Cardiac septum (tissue), 1 donor: ENCODE measurements around the gene BRD4. TPM values are rescaled to one million over a fixed set of nuclear protein-coding genes. Genes with fewer than 3 reads are reported as not detected.
"Not testable (repeated sequence)": the region's sequence is repeated elsewhere in the genome, so short reads cannot be mapped to it uniquely, and the experiment has no call there.

Experiments used
- DNase-seq: peaks from one replicate; pipeline ENCODE4 v3.0.0-alpha.2; 2020; ENCODE audit warnings: low spot score
- intact Hi-C: fragments of 100-400 bp; cut with DNase I; formaldehyde crosslinking; loops from one replicate; pipeline ENCODE4 v1.14.0; 2022
- total RNA-seq: library from RNA; stranded (reverse); fragmentation: NEBNext Ultra II Directional; extraction: Animal tissue kit (Norgen Biotek cat#: 25700); gene quantifications from one replicate; pipeline ENCODE4 v1.2.1, GENCODE V29; 2021
- donor health status: DM: no; HTN: no; CAD: no.

Gene BRD4
- total RNA-seq, 1 donor from 2014 or later: 72.3 TPM

DNA sequence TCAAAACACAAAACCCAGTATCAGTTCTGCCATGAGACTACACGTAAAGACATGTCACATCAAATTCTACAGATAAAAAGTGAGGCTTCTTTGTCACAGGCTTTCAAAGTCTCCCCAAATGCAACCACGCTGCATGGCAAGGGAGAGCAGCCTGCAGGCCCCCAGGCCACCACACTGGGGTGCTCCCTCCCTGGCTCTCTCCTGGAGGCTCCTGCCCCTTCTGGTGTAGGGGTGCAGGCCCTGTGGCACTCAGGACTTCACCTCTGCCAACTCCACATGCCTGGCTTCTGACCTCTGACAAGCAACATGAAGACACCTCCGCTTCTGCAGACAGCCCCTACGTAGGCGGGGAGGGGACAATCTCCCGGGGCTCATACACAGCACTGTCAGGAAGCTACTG lies 32.9 kb upstream of the BRD4 start:
- intact Hi-C loops: no loop called here
- no peak for DNase-seq

DNA sequence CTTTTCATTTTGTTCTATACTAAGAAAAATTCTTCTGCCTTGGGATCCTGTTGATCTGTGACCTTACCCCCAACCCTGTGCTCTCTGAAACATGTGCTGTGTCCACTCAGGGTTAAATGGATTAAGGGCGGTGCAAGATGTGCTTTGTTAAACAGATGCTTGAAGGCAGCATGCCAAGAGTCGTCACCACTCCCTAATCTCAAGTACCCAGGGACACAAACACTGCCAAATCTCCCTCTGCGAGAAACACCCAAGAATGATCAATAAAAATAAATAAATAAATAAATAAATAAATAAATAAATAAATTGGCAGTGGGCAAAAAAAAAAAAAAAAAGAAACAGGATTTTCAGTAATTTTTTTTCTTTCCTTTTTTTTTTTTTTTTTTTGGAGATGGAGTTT lies 31.5 kb upstream of the BRD4 start:
- intact Hi-C loops, DNase-seq: not testable (repeated sequence)

DNA sequence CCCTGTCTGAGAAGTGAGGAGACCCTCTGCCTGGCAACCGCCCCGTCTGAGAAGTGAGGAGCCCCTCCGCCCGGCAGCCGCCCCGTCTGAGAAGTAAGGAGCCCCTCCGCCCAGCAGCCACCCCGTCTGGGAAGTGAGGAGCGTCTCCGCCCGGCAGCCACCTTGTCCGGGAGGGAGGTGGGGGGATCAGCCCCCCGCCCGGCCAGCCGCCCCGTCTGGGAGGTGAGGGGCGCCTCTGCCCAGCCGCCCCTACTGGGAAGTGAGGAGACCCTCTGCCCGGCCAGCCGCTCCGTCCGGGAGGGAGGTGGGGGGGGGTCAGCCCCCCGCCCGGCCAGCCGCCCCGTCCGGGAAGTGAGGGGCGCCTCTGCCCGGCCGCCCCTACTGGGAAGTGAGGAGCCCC lies 30.7 kb upstream of the BRD4 start:
- DNase-seq, intact Hi-C loops: not testable (repeated sequence)

DNA sequence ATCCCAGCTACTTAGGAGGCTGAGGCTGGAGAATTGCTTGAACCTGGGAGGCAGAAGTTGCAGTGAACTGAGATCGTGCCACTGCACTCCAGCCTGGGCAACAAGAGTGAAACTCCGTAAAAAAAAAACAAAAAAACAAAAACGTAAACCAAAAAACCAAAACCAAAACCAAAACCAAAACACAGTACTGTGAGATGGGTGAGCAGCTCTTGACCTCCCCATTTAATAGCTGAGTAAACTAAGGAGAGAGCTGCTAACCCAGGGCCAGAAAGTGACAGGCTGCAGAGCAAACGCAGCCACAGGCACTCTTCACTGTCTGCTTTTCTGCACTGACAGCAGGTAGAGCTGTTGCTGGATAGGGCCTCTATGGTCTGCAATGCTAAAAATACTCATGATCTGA lies 27.7 kb upstream of the BRD4 start:
- intact Hi-C loops: not testable (repeated sequence)

DNA sequence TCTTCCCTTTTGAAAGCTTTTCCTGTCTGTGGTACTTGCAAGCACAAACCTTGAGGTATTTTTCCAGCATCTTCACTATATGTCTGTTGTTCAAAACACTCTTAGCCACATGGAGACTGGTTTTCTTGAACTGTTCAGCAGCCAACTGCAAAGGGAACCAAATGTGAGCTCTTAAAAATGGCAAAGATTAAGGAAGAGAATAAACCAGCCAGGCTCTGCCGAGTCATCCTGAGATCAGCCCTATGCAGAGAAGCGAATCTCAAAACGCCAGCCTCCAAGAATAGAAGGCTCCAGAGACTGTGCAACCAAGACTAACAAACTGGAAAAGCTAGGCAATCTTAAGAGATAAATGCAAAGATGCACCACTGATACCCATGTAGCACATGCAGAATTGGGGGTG lies 26.6 kb upstream of the BRD4 start:
- no peak for DNase-seq
- intact Hi-C loops: no loop called here

More for the DNA sequence above, 27.7 kb upstream of the BRD4 start:
- not testable (repeated sequence) for DNase-seq

DNA sequence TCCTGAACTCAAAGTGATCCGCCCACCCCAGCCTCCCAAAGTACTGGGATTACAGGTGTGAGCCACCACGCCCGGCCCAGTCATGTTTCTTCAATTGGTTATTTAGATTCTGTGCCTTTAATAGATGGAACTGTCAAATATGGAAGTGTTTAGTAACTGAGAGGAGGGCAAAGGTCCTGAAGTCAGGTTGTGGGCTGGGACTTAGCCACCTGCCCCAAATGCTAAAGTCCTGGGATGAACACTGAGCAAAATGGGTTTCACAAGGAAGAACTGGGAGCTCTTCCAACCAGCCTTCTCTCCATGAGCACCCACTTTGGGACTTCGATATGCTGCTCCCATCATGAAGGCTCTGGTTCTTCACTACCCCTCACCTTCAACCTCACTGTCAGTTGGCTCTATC lies 25.6 kb upstream of the BRD4 start:
- intact Hi-C loops: no loop called here
- no peak for DNase-seq

DNA sequence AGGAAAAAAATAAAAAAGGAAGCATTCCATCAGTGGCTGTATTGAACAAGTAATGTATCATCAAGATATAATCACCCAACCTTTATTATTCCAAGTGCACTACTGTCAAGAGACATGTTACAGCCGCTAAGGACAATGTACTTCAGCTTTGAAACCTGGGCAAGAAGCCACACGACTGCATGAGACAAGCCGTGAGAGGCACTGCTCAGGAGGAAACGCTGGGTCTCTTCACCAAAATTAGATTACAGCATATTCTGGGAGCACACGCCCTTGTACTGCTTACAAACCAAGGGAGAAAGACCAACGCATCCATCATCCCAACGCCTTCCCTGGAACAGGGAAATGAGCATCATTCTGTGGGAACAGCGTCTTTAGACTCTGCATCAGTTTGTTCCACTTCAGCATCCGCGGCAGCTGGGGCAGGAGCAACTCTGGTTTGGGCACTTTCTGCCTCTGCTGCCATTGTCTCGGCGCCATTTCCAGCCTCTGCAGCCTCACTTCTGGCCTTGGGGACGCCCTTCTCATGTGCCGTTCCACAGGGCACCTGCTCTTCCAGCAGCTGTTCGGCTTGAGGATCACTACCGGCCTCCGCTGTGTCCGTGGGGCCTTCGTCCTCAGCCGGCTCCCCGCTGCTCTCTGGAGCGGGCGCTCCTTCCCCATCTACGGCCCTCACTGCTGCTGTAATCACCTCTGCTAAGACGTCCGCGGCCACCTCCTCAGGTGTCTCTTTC lies 22.4 kb upstream of the BRD4 start:
- DNase-seq: no peak
- intact Hi-C loops: no loop called here

DNA sequence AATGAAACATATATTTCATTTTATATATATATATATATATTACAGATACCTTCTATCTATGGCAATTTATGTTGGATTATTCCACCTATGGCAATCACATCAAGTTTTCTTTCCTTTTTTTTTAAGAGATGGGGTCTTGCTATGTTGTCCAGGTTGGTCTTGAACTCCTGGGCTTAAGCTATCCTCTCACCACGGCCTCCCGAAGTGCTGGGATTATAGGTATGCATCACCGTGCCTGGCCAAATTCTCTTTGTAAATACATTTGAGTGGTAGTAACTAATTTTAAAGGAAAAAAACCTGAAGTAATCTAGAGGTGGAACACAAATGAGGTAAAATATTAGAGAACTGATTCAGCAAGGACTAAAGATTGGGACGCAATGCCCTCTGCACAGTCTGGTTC lies 21.6 kb upstream of the BRD4 start:
- intact Hi-C loops: no loop called here
- DNase-seq: no peak

DNA sequence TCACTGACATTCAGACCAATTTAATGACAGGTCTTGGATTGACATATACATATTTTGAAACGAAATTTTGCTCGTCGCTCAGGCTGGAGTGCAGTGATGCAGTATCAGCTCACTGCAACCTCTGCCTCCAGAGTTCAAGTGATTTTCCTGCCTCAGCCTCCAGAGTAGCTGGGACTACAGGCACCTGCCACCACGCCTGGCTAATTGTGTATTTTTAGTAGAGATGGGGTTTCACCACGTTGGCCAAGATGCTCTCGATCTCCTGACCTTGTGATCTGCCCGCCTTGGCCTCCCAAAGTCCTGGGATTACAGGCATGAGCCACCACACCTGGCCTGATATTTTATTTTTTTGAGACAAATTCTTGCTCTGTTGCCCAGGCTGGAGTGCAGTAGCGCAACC lies 20.2 kb upstream of the BRD4 start:
- intact Hi-C loops: not testable (repeated sequence)

DNA sequence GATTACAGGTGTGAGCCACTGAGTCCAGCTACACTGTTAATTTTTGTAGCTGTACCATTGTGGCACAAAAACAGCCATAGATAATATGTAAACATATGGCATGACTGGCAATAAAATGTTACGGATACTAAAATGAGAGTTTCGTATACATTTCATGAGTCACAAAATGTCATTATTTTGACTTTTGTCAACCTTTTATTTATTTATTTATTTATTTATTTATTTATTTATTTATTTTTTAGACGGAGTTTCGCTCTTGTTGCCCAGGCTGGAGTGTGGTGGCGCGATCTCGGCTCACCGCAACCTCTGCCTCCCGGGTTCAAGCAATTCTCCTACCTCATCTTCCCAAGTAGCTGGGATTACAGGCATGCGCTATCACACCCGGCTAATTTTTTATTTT lies 9.0 kb upstream of the BRD4 start:
- intact Hi-C loops, DNase-seq: not testable (repeated sequence)

More for the DNA sequence above, 20.2 kb upstream of the BRD4 start:
- DNase-seq: not testable (repeated sequence)

DNA sequence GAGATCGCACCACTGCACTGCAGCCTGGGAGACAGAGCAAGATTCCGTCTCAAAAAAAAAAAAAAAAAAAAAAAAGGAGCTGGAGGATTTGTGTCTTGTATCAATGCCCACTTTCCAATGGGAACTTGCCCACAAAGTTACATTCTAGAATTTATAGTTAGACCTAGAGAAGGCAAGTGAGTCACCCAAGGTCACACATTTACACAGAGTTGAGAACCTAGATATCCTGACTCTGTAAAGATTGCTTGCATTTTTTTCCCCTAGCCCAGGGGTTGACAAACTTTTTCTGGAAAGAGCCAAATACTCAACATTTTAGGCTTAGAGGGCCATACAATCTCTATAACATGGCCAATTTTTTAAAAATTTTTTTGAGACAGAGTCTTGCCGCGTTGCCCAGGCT lies 7.7 kb upstream of the BRD4 start:
- no peak for DNase-seq
- intact Hi-C loops: no loop called here

DNA sequence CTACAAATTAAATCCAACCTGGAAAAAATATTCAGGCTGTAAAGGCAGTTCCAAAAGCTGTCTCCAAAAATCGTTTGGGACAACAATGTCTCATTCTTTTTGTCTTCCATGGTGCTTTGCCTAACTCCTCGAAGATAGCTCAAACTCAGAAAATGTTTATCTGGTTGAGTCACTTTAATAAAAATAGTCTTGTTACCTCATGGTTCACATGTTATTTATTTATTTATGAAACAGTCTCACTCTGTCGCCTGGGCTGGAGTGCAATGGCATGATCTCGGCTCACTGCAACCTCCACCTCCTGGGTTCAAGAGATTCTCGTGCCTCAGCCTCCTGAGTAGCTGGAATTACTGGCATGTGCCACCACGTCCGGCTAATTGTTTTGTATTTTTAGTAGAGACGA lies 4.9 kb upstream of the BRD4 start:
- DNase-seq: no peak
- intact Hi-C loops: no loop called here

DNA sequence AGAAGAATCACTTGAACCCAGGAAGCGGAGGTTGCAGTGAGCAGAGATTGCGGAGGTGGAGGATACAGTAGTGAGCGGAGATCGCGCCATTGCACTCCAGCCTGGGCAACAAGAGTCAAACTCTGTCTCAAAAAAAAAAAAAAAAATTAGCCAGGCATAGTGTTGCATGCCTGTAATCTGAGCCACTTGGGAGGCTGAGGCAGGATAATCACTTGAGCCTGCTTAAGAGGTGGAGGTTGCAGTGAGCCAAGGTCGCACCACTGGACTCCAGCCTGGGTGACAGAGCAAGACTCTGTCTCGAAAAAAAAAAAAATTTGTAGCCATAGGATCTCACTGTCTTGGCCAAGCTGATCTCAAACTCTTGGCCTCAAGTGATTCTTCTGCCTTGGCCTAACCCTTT lies 3.7 kb upstream of the BRD4 start:
- DNase-seq, intact Hi-C loops: not testable (repeated sequence)

DNA sequence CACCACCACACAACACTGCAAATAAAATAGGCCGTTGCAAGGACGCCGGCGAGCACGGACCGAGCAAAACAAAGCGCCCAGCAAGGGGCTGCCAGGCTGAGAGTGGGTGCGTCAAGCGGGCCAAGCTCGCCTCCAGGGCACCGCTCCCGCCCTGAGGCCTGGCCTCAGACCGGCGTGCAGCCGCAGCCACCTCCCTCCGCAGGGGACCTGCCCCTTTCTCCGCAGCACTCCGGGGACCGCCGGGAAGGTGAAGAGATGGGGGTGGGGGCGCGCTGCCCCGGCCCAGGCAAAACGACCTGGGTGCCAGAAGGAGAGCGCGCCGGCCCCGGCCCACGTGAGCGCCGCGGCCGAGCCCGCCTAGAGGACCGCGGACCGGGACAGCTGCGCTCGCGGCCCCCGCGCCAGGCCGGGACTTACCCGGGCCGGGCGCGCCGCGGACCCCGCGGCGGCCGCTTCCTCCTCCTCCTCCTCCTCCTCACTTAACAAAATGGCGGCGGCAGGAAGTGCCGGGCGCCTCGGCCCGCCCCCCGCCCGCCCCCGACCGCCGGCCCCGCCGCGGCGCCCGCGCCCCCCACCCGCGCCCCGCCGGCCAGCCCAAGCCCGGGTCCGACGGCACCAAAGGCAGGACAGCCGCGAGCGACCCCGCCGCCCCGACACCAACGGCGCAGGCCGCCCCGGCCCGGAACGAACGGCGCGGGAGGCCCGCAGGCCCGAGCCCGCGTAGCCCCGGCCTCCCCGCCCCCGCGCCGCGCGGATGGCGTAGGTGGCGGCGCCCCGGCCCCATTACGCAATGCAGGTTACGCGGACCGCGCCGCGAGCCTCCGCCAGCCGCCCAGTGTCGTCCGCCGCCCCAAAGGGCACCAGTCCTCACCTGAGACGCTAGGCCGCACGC lies 674 bp downstream of the BRD4 start:
- intact Hi-C loops: loop anchor here (5.0 kb wide), 1 partner anchor 49 kb away; no protein-coding TSS in a partner anchor
- DNase-seq: no peak

DNA sequence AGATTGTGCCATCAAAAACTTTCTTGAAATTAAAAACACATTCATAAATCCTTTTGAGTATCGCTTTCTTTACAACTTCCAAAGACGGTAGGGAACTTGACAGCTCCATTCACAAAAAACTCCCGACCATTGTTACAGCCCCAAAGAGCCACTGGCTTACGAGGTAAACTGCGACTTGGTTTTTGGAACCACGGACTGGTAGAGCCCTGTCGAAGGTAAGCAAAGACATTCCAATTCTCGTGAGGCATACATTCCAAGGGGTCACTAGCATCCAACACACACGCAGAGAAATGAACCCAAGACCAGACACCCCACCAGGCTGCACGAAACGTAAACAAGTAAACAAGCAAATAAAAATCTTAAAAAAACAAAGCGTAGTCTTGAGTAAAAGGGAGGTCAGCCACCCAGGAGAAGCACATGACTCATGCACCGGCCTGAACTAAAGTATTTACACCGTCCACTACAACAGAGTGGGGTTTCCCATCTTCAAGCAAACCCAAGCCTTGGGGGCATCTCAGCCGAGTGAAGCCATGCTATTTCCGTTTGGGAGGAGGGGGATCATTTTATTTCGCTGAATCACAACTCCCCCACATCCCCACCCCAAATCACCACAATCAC lies 1.4 kb downstream of the BRD4 start:
- no peak for DNase-seq
- intact Hi-C loops: loop anchor here (5.0 kb wide), 1 partner anchor 49 kb away; no protein-coding TSS in a partner anchor

DNA sequence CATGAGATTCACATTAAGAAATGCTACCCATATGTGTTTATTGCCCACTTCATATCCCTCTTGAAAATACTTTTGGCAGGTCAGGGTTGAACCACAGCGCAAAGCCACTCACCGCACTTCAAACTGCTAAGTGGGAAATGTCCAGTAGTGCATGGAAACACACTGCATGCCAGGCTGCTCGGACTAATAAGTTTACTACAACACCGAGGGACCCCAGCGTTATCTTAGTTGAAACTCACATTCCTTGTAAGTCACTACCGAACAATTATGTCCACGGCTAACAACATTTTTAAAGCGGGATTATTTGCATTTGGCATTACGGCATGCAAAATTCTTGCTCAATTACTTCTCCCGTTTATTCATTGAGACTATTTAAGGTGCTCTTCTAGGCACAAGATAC lies 4.0 kb downstream of the BRD4 start:
- no peak for DNase-seq
- intact Hi-C loops: no loop called here

DNA sequence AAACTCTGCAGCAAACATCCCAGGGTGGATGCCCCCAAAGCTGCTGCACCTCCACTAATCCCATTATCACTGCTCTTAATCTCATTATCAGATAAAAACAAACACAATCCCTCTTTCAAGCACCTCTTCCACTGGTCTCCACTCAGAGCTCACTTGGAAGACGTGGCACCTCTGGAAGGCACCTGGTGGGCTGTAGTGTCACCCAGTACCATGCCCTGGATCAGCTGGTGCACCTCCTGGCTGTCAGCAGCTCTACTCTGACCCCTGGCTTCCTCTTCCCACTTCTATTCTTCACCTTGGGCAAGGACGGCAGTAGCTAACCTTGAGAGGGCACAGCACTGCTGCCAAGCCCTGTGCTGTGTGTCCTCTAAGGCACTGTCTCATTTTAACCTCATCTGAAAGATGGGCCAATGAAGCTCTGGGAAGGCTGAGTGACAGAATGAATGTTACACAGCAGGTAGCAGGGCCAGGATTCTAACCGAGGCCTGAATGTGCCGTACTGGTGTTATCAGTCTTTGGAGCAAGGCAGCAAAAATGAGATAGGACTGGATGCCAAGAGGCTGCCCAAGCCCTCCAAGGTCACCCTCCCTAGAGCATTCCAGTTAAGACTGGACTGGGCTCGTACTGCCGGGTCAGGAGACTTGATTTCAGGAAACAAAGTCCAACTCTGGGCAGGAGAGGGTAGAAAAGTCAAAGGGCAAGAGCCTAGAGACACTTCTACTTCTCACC lies 7.4 kb downstream of the BRD4 start:
- DNase-seq: no peak
- intact Hi-C loops: no loop called here

DNA sequence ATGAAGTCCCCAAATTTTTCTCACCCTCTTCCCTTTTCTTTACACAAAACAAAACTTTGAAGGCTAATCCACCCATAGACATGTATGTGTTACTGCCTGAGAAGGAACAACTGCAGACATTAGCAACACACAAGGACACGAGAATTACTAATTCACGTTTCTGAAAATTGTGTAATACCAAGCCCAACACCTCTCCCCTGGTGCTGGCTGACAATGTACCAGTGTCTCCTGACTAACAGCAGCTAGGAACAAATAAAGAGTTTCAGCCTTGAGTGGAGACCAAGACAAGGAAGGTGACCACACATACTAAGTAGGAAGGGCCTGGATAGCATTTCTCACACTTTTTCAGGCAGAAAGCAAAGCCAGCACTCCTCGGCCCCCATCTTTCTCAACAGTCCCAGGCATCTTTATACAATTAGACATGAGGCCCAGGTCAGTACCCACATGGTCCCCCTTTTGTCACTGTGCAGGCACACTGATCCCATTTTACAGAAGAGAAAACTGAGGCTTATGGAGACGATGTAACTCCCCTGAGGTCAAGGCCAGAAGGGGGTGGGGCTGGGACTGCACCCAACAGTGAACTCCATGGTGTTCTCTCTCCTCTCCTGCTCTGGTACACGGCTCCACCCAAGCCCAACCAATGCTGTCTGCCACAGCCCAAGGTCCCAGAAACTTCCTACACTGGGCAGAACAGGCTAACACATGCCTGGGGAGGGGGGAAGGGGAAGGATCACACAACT lies 8.7 kb downstream of the BRD4 start:
- intact Hi-C loops: no loop called here
- no peak for DNase-seq

DNA sequence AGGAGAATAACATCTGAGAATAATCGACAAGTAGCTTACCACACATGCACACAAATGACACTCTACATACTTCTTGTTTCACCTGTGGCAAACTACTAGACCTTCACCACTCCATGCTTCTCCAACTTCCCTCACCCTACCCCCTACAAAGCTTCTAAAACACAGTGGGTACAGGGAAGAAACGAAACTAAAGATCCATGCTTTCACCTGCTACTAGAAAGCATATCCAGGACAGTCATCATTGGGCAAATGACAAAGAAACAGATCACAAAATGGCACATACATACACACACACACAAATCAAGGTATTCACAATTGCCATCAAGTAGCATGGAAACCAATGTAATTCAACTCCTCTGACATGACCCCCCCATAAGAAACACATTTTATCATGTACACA lies 10.6 kb downstream of the BRD4 start:
- intact Hi-C loops: no loop called here

More for the DNA sequence above, 10.6 kb downstream of the BRD4 start:
- DNase-seq: no peak
